H1 (cell line): ENCODE data around the gene OR2AE1. TPM values are rescaled to one million over a fixed set of nuclear protein-coding genes. Genes with fewer than 3 reads are reported as not detected.

Source experiments
- BCL11A ChIP-seq, 2 experiments: IDR thresholded peaks; one replicate each; pipeline ENCODE4 v1.6.1; 2011; ENCODE audit warnings: low read depth in 2 of 2, low read length in 2 of 2, mild to moderate bottlenecking in 2 of 2
- CTCF ChIP-seq, 3 experiments: IDR thresholded peaks; 1 replicate in 2 of 3; 2 replicates in 1 of 3; pipeline versions ENCODE4 v1.5.1 to v1.6.1; 2011; ENCODE audit warnings: low read length in 3 of 3, mild to moderate bottlenecking in 3 of 3, inconsistent platforms in 2 of 3, low read depth in 1 of 3, moderate library complexity in 1 of 3; ENCODE audit not compliant: insufficient read depth in 1 of 3; ENCODE audit errors: control extremely low read depth in 1 of 3
- GABPA ChIP-seq: IDR thresholded peaks from 2 replicates; pipeline ENCODE4 v1.6.1; 2011; ENCODE audit warnings: mild to moderate bottlenecking, low read length, moderate library complexity, borderline replicate concordance; ENCODE audit not compliant: insufficient read depth
- KDM1A ChIP-seq: fragments of 200-600, 300-600 bp; sonication (generic); IDR thresholded peaks from 2 replicates; pipeline ENCODE4 v1.7.1; 2016; ENCODE audit warnings: mild to moderate bottlenecking, low read length, borderline replicate concordance
- MAFK ChIP-seq: IDR thresholded peaks from 2 replicates; pipeline ENCODE4 v1.6.1; 2012; ENCODE audit warnings: low read depth, mild to moderate bottlenecking, improper control_type of control experiment, low read length
- NRF1 ChIP-seq: IDR thresholded peaks from 2 replicates; pipeline ENCODE4 v1.6.1; 2011; ENCODE audit warnings: mild to moderate bottlenecking, low read depth, low read length, improper control_type of control experiment
- RNF2 ChIP-seq: fragments of 200-900, 300-1000 bp; sonication (generic); IDR thresholded peaks from 2 replicates; pipeline ENCODE4 v1.7.1; 2016; ENCODE audit warnings: borderline replicate concordance, low read depth, mild to moderate bottlenecking, antibody characterized with exemption, low read length; ENCODE audit not compliant: poor library complexity, severe bottlenecking; ENCODE audit errors: missing control alignments
- polyA plus RNA-seq, 7 experiments: library from polyadenylated mRNA; depleted of rRNA in 3 of 7; stranded (reverse) in 5 of 7; unstranded in 2 of 7; fragments of >200 nt in 5 of 7; fragments of 200-250 nt in 2 of 7; gene quantifications; 1 replicate in 5 of 7; 2 replicates in 1 of 7; 4 replicates in 1 of 7; pipeline versions ENCODE4 v1.2.1 to v1.2.3, GENCODE V29; 2011 to 2013; ENCODE audit warnings: missing spikeins in 2 of 7, mixed read lengths in 2 of 7
- total RNA-seq: library from RNA; stranded (reverse); fragmentation: NEBNext Ultra II Directional; extraction: Animal tissue kit (Norgen Biotek cat#: 25700); gene quantifications from 2 replicates; pipeline ENCODE4 v1.2.1, GENCODE V29; 2021

Gene OR2AE1
- total and polyA plus RNA-seq, 2 of the 8 experiments (the other 6 are each of a cell fraction or from before 2014, with no cell fraction given), result not detected

GRCh38 chr7:99901581-99901980 lies 24.7 kb upstream of the OR2AE1 start (continued):
- TF ChIP-seq KDM1A (no peak), CTCF (IDR thresholded peaks at IDR 0.05; ENCODE audit: control extremely low read depth in 1 of 3, insufficient read depth in 1 of 3, low read depth in 1 of 3, low read length in 3 of 3) (no peak), MAFK (no peak), NRF1 (no peak), GABPA (no peak), RNF2 (no peak), BCL11A (IDR thresholded peaks at IDR 0.05; ENCODE audit: low read depth in 2 of 2, low read length in 2 of 2) (no peak)
